ENCODE data around the gene TEDC2.

TEDC2 gene

DNA sequence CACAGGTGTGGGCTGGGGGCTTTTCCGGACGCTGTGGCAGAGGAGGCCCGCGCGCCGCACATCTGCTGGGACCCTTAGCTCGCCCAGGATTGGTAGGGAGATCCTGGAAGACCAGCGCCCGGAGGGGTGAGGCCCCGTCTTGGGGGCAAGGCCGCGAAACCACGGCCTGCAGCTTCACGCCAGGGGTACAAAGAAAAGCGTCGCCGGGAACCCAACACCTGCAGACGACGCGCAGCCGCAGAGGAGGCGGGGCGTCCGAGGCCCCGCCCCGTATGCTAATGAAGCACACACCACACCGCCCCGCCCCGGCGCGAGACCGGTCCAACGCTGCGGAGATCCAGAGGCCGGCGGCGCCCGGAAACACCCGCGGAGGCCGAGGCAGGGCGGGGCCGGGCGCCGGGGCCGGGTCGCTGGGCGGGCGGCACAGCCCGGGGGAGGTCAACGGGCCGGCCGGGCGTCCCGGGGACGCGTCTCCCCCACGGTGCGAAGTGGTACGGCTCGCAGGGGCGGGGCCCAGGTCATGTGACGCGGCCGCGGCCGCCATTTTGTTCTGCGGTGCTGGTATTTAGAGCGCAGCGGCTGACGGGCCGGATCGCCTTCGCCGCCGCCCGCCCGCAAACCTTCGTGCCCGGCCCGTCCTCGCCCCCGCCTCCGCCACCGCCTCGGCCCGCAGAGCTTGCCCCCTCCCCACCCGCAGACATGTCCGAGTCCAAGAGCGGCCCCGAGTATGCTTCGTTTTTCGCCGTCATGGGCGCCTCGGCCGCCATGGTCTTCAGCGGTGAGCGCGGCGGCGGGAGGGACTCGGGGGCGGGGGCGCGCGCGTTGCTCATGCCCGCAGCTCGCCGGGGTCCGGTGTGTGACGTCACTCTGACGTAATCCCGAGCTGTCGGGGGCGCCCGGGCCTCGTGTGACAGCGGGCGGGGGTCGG, 53.8 kb downstream of the TEDC2 start, which contains the start of gene ATP6V0C:
Gene ATP6V0C, plus strand, starts transcription at position 548 of the 928 bp plus-strand sequence. Its CDS starts 152 bp downstream, at position 700.
- no peak for DNase-seq (ENCODE audit: low read depth)

Measured in HS-5 (cell line).